ENCODE results near the gene AGAP1. TPM values are rescaled to one million over a fixed set of nuclear protein-coding genes. Genes with fewer than 3 reads are reported as not detected.

The AGAP1 gene
- total and polyA plus RNA-seq, 9 donors = 5.7 to 32.2 (median 20.2) TPM

DNA sequence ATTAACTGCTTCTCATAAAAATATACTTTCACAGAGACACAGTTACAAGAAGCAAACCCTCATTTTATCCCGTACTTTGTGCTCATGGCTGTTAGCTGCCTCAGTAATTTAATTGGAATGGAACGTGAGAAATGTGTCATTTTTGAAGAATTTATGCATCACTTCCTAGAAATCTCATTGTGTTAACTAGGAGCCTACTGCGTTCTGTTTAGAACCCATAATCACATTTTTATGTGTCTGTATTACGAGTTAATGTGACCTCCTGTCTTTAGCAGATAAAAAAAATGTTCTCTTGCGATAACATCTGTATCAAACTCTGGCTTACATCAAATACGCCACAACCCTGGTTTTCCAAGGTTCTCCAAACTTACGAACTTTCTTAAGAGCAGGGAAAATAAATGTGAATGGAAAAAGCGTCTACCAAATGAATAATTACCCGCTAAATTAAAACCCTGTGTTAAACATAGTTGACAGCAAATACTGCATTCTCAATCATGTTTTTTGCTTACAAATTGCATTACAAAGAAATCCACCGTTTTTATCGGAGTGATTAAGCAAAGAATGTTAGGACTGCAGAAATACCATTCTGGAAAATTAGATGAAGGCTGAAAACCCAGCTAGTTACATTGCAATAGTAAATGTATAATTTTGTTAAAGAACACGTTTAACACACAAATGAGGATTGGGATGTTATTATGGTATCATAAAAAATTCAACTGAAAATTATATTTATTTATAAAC, 686.4 kb downstream of the AGAP1 start:
- Histone ChIP-seq H3K27ac (no peak overlapping the region), H3K4me3 (no peak overlapping the region), H3K27me3 (no peaks in the 10 kb centered on the region), H3K4me1 (ENCODE audit: insufficient read depth) (peaks cover 3% of the 10 kb centered on the region), H3K9me3 (peaks cover 0 to 3% of the 10 kb centered on the region in 2 donors), H3K36me3 (no peaks in the 10 kb centered on the region)
- 11 to 14% (median 12%) methylated on average over 12 of the region's 12 CpGs for WGBS, 3 donors
- DNase-seq = no peak
- intact Hi-C loops (cut with DNase I) = loop anchor here in 2 of 4 donors (5.0 kb wide), 1 partner anchor 403 kb away; no protein-coding TSS in a partner anchor
- TF ChIP-seq, protein P1, sequence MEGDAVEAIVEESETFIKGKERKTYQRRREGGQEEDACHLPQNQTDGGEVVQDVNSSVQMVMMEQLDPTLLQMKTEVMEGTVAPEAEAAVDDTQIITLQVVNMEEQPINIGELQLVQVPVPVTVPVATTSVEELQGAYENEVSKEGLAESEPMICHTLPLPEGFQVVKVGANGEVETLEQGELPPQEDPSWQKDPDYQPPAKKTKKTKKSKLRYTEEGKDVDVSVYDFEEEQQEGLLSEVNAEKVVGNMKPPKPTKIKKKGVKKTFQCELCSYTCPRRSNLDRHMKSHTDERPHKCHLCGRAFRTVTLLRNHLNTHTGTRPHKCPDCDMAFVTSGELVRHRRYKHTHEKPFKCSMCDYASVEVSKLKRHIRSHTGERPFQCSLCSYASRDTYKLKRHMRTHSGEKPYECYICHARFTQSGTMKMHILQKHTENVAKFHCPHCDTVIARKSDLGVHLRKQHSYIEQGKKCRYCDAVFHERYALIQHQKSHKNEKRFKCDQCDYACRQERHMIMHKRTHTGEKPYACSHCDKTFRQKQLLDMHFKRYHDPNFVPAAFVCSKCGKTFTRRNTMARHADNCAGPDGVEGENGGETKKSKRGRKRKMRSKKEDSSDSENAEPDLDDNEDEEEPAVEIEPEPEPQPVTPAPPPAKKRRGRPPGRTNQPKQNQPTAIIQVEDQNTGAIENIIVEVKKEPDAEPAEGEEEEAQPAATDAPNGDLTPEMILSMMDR (IDR thresholded peaks at IDR 0.05) = no peak
- TF ChIP-seq POLR2A (IDR thresholded peaks at IDR 0.05) (no peak), EP300 (IDR thresholded peaks at IDR 0.05) (no peak)

DNA sequence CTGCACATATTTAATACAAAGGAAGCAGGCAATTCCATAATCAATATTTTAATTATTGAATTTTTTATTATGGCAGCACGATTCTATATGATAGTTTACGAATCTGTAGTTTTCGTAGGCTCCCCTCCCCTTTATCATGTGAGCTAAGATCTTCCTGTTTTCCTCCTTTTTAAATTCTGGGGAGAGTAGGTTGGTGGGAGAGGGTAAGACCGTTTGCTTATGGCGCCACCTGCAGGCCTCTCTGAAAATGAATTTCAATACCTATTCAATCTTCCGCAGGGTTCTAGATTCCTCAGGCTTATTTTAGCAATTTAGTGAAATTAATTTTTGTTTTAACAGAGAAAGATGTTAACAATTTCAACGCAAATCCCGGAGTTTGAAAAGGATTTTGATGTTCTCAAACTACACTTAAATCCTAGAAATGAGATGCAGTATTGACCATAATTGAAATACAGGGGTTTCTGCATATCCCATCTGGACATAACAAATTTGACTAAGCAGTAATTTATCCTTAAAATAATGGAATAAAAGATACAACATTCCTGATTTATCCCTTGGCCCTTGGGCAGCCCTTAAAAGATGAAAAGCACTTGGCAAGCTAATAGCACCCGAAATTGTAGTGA, 687.1 kb downstream of the AGAP1 start:
- Histone ChIP-seq H3K9me3 (peaks cover 0 to 3% of the 10 kb centered on the region in 2 donors), H3K4me1 (ENCODE audit: insufficient read depth) (peaks cover 3% of the 10 kb centered on the region), H3K36me3 (no peaks in the 10 kb centered on the region), H3K4me3 (no peak overlapping the region), H3K27ac (no peak overlapping the region), H3K27me3 (no peaks in the 10 kb centered on the region)
- intact Hi-C loops (cut with DNase I) = loop anchor here in 2 of 4 donors (5.0 kb wide), 1 partner anchor 404 kb away; no protein-coding TSS in a partner anchor
- DNase-seq = peak; percentile 28 to 62 (median 55)
- TF ChIP-seq EP300 (IDR thresholded peaks at IDR 0.05) (no peak), POLR2A (IDR thresholded peaks at IDR 0.05) (no peak)
- TF ChIP-seq, protein P1 (IDR thresholded peaks at IDR 0.05) = peak; percentile 23 to 44 (median 32)
- 19 to 21% (median 20%) methylated on average over 9 of the region's 9 CpGs for WGBS, 3 donors

Small RNA genes within 50 kb of the gene (small RNA-seq; reads per million reads assigned to genes)
- not detected for gene RF00019
- not detected for gene RN7SL204P
- gene RNU7-127P = not detected
- gene TMSB10P1 = not detected
